ENCODE measurements around the gene SLC2A2. TPM values are rescaled to one million over a fixed set of nuclear protein-coding genes. Genes with fewer than 3 reads are reported as not detected.

Gene SLC2A2
- total RNA-seq, 1 experiment from 2014 or later, result 4.6 TPM

- DNase-seq, result no peak
- Mint-ChIP-seq H3K4me3 (ENCODE audit: unreplicated experiment) (no peak overlapping the region), H3K9me3 (ENCODE audit: unreplicated experiment) (no peaks in the 10 kb centered on the region), H3K36me3 (ENCODE audit: insufficient read depth, unreplicated experiment) (no peaks in the 10 kb centered on the region), H3K27ac (ENCODE audit: unreplicated experiment) (no peak overlapping the region), H3K4me1 (ENCODE audit: low read depth, unreplicated experiment) (no peaks in the 10 kb centered on the region), H3K27me3 (ENCODE audit: insufficient read depth, unreplicated experiment) (no peaks in the 10 kb centered on the region)
- ChIA-PET POLR2A (no interaction called here), CTCF (interaction anchor here (0.6 kb wide), 1 partner anchor 584 kb away, joined by 6 read pairs; no protein-coding TSS in a partner anchor)
- TF ChIP-seq CTCF (IDR thresholded peaks at IDR 0.05; ENCODE audit: insufficient read depth in 1 of 2, low read depth in 1 of 2, low read length in 1 of 2, severe bottlenecking in 1 of 2, unreplicated experiment in 1 of 2), result no peak
- no peaks in the 10 kb centered on the region for H3K9me3 ChIP-seq
- H3K4me3 ChIP-seq (ENCODE audit: low read depth, low read length), result no peak overlapping the region
- no peaks in the 10 kb centered on the region for H3K4me1 ChIP-seq
- no TSS peak for BruUV-seq (replicated peaks)
- no peaks in the 10 kb centered on the region for H3K36me3 ChIP-seq (ENCODE audit: control insufficient read depth, insufficient read depth, low read length)
- no peaks in the 10 kb centered on the region for H3K27me3 ChIP-seq (replicated peaks; ENCODE audit: control insufficient read depth, insufficient read depth, low read length)
- intact Hi-C loops (cut with micrococcal nuclease; ENCODE audit: unreplicated experiment), result no loop called here
These were observed 72.8 kb downstream of the SLC2A2 start for GRCh38 chr3:170953736-170954135.

- Mint-ChIP-seq H3K36me3 (ENCODE audit: insufficient read depth, unreplicated experiment) (no peaks in the 10 kb centered on the region), H3K27ac (ENCODE audit: unreplicated experiment) (no peak overlapping the region), H3K27me3 (ENCODE audit: insufficient read depth, unreplicated experiment) (no peaks in the 10 kb centered on the region), H3K9me3 (ENCODE audit: unreplicated experiment) (no peaks in the 10 kb centered on the region), H3K4me1 (ENCODE audit: low read depth, unreplicated experiment) (no peaks in the 10 kb centered on the region), H3K4me3 (ENCODE audit: unreplicated experiment) (no peak overlapping the region)
- intact Hi-C loops (cut with micrococcal nuclease; ENCODE audit: unreplicated experiment), result no loop called here
- Histone ChIP-seq H3K9me3 (no peaks in the 10 kb centered on the region), H3K27me3 (replicated peaks; ENCODE audit: control insufficient read depth, insufficient read depth, low read length) (no peaks in the 10 kb centered on the region), H3K36me3 (ENCODE audit: control insufficient read depth, insufficient read depth, low read length) (no peaks in the 10 kb centered on the region), H3K4me1 (no peaks in the 10 kb centered on the region), H3K4me3 (ENCODE audit: low read depth, low read length) (no peak overlapping the region)
- TF ChIP-seq CTCF (IDR thresholded peaks at IDR 0.05; ENCODE audit: insufficient read depth in 1 of 2, low read depth in 1 of 2, low read length in 1 of 2, severe bottlenecking in 1 of 2, unreplicated experiment in 1 of 2), result no peak
- DNase-seq, result no peak
- ChIA-PET POLR2A (no interaction called here), CTCF (no interaction called here)
- no TSS peak for BruUV-seq (replicated peaks)
These were observed 73.3 kb downstream of the SLC2A2 start for GRCh38 chr3:170953229-170953628.

GRCh38 chr3:170949211-170949610 lies 77.3 kb downstream of the SLC2A2 start:
- intact Hi-C loops (cut with micrococcal nuclease; ENCODE audit: unreplicated experiment), result no loop called here

More at GRCh38 chr3:170949211-170949610, 77.3 kb downstream of the SLC2A2 start:
- no peak overlapping the region for H3K27ac Mint-ChIP-seq (ENCODE audit: unreplicated experiment)
- no peaks in the 10 kb centered on the region for H3K36me3 ChIP-seq (ENCODE audit: control insufficient read depth, insufficient read depth, low read length)
- no peak for DNase-seq
- BruUV-seq (replicated peaks), result no TSS peak
- H3K27me3 ChIP-seq (replicated peaks; ENCODE audit: control insufficient read depth, insufficient read depth, low read length), result no peaks in the 10 kb centered on the region
- no peaks in the 10 kb centered on the region for H3K27me3 Mint-ChIP-seq (ENCODE audit: insufficient read depth, unreplicated experiment)
- H3K4me3 Mint-ChIP-seq (ENCODE audit: unreplicated experiment), result no peak overlapping the region
- no peaks in the 10 kb centered on the region for H3K36me3 Mint-ChIP-seq (ENCODE audit: insufficient read depth, unreplicated experiment)
- H3K4me3 ChIP-seq (ENCODE audit: low read depth, low read length), result no peak overlapping the region
- no peaks in the 10 kb centered on the region for H3K4me1 Mint-ChIP-seq (ENCODE audit: low read depth, unreplicated experiment)
- CTCF ChIA-PET, result no interaction called here
- POLR2A ChIA-PET, result no interaction called here
- H3K9me3 Mint-ChIP-seq (ENCODE audit: unreplicated experiment), result no peaks in the 10 kb centered on the region
- 0 out of 2 replicates have a peak, but pooled peaks cover 3% of the 10 kb centered on the region for H3K9me3 ChIP-seq
- no peak for TF ChIP-seq CTCF (IDR thresholded peaks at IDR 0.05; ENCODE audit: insufficient read depth in 1 of 2, low read depth in 1 of 2, low read length in 1 of 2, severe bottlenecking in 1 of 2, unreplicated experiment in 1 of 2)
- no peaks in the 10 kb centered on the region for H3K4me1 ChIP-seq

Data from Caco-2 (cell line).